Measurements from ENCODE around the gene SDHD. TPM values are rescaled to one million over a fixed set of nuclear protein-coding genes. Genes with fewer than 3 reads are reported as not detected.

SDHD gene
- total and polyA plus RNA-seq, 10 of the 15 experiments (the other 5 are each of a cell fraction or from before 2014, with no cell fraction given): 114 to 775 (median 187) TPM

GRCh38 chr11:112100462-112100861 lies 13.8 kb downstream of the SDHD start:
- RAD21 ChIA-PET (ENCODE audit: unreplicated experiment): no interaction called here
- Histone ChIP-seq H3K4me3 (no peak overlapping the region), H3K36me3 (ENCODE audit: control insufficient read depth in 2 of 2, insufficient read depth in 2 of 2, low read length in 1 of 2) (no peaks in the 10 kb centered on the region; a peak in 2 of 4 replicates), H3K27ac (ENCODE audit: control insufficient read depth, insufficient read depth) (no peak overlapping the region), H3K9me3 (replicated peaks; ENCODE audit: control insufficient read depth, insufficient read depth, low read length) (no peaks in the 10 kb centered on the region), H2AFZ (ENCODE audit: control insufficient read depth, low read depth, low read length) (no peak overlapping the region), H4K20me1 (ENCODE audit: control insufficient read depth, insufficient read depth) (no peaks in the 10 kb centered on the region), H3K9ac (ENCODE audit: control insufficient read depth, insufficient read depth, low read length) (no peak overlapping the region), H3K27me3 (replicated peaks in 1 of 2; ENCODE audit: control insufficient read depth in 2 of 2, insufficient read depth in 2 of 2, low read length in 1 of 2) (no peaks in the 10 kb centered on the region), H3K4me2 (ENCODE audit: control insufficient read depth, insufficient read depth) (no peak overlapping the region), H3K4me1 (ENCODE audit: control insufficient read depth, insufficient read depth, low read length) (no peaks in the 10 kb centered on the region), H3K79me2 (ENCODE audit: control insufficient read depth, insufficient read depth, low read length) (no peaks in the 10 kb centered on the region)
- POLR2A ChIA-PET: interaction anchor here (0.6 to 0.7 kb wide), 3 partner anchors 9 to 217 kb away, joined by 4 read pairs; no protein-coding TSS in a partner anchor
- TF ChIP-seq MYB (IDR thresholded peaks at IDR 0.05; ENCODE audit: borderline replicate concordance, low read depth, low read length) (no peak), PML (IDR thresholded peaks at IDR 0.05; ENCODE audit: low read length) (no peak), BRCA1 (IDR thresholded peaks at IDR 0.05; ENCODE audit: low read depth, low read length) (no peak), BHLHE40 (IDR thresholded peaks at IDR 0.05; ENCODE audit: borderline replicate concordance in 1 of 2, low read depth in 2 of 2, low read length in 1 of 2) (no peak), ESRRA (IDR thresholded peaks at IDR 0.05; ENCODE audit: low read length) (no peak), SMAD1 (IDR thresholded peaks at IDR 0.05; ENCODE audit: low read depth, partially characterized antibody) (no peak), STAT1 (conservative IDR thresholded peaks at IDR 0.05) (no peak), PRDM15 (CRISPR knock-in tag; IDR thresholded peaks at IDR 0.05) (no peak)
- CTCF ChIA-PET: interaction anchor here (1.0 kb wide), 1 partner anchor 13 kb away, joined by 4 read pairs; no protein-coding TSS in a partner anchor
- no peak for FAIRE-seq
- DNase-seq (ENCODE audit: low read depth, low spot score): no peak
- 19% methylated on average over 2 of the region's 2 CpGs for WGBS (ENCODE audit: insufficient coverage, insufficient replicate concordance, low lambda C conversion rate, missing lambda C conversion rate)
- in situ Hi-C loops (cut with MboI): no loop called here
- intact Hi-C loops (cut with micrococcal nuclease; ENCODE audit: unreplicated experiment): no loop called here
- SMC1A ChIA-PET (ENCODE audit: uncharacterized antibody, unreplicated experiment): interaction anchor here (2.4 kb wide), 1 partner anchor 13 kb away, joined by 7 read pairs; no protein-coding TSS in a partner anchor
- no TSS peak for BruUV-seq (replicated peaks)
- ATAC-seq: no peak
